A673 (cell line): ENCODE measurements around the gene ARL9. TPM values are rescaled to one million over a fixed set of nuclear protein-coding genes. Genes with fewer than 3 reads are reported as not detected.

ENCODE experiments used
- Bru-seq: library from RNA; stranded (reverse); fragments of 400-500 nt; gene quantifications from one replicate; lab custom pipeline; 2021; lab: Mats Ljungman, UMichigan
- BruChase-seq, 2 experiments: library from RNA; stranded (reverse); fragments of 400-500 nt; gene quantifications; one replicate each; lab custom pipeline; 2021; lab: Mats Ljungman, UMichigan
- BruUV-seq: library from RNA; stranded (reverse); fragments of 400-500 nt; replicated peaks from 2 replicates; lab custom pipeline; 2021; lab: Mats Ljungman, UMichigan
- CTCF ChIA-PET: fragments of 300-600 bp; sonication (Branson Sonifier 250); formaldehyde crosslinking; loops from one replicate; lab custom pipeline; 2022; ENCODE audit warnings: antibody characterized with exemption; lab: Charles Lee
- POLR2A ChIA-PET: fragments of 300-600 bp; sonication (Branson Sonifier 250); formaldehyde crosslinking; loops from one replicate; lab custom pipeline; 2022; ENCODE audit warnings: antibody characterized with exemption; ENCODE audit not compliant: low non-redundant PET; lab: Charles Lee
- DNase-seq: peaks from one replicate; pipeline ENCODE4 v3.0.0-alpha.2; 2015; ENCODE audit warnings: low spot score
- H3K27ac ChIP-seq: fragments of 200-600 bp; sonication (generic); 2 replicates; pipeline ENCODE4 v1.5.1; 2016; ENCODE audit warnings: mixed run types, low read depth, mild to moderate bottlenecking, mixed read lengths, antibody characterized with exemption, low read length; ENCODE audit not compliant: poor library complexity, severe bottlenecking
- H3K27me3 ChIP-seq: fragments of 200-600 bp; sonication (generic); replicated peaks from 2 replicates; pipeline ENCODE4 v1.6.1; 2017; ENCODE audit warnings: mixed run types, low read depth, mild to moderate bottlenecking, mixed read lengths, antibody characterized with exemption, low read length; ENCODE audit not compliant: insufficient read depth, poor library complexity
- H3K36me3 ChIP-seq: fragments of 200-600 bp; sonication (generic); 2 replicates; pipeline ENCODE4 v1.6.1; 2016; ENCODE audit warnings: mixed run types, mild to moderate bottlenecking, mixed read lengths, antibody characterized with exemption, low read length; ENCODE audit not compliant: insufficient read depth, poor library complexity, severe bottlenecking
- H3K4me1 ChIP-seq: fragments of 200-600 bp; sonication (generic); 2 replicates; pipeline ENCODE4 v1.6.1; 2017; ENCODE audit warnings: mixed run types, mild to moderate bottlenecking, mixed read lengths, antibody characterized with exemption, low read length; ENCODE audit not compliant: insufficient read depth, poor library complexity, severe bottlenecking
- H3K4me3 ChIP-seq: fragments of 200-600 bp; sonication (generic); 2 replicates; pipeline ENCODE4 v1.5.1; 2016; ENCODE audit warnings: low read depth, mixed run types, mild to moderate bottlenecking, mixed read lengths, low read length; ENCODE audit not compliant: poor library complexity, severe bottlenecking
- H3K9me3 ChIP-seq: fragments of 200-600 bp; sonication (generic); 2 replicates; pipeline ENCODE4 v1.6.1; 2016; ENCODE audit warnings: mixed run types, low read depth, mild to moderate bottlenecking, mixed read lengths, antibody characterized with exemption, low read length; ENCODE audit not compliant: poor library complexity, severe bottlenecking
- CTCF ChIP-seq: fragments of 300-800, 200-600 bp; sonication (generic); conservative IDR thresholded peaks from 2 replicates; pipeline ENCODE4 v1.5.1; 2017; ENCODE audit warnings: low read depth, mild to moderate bottlenecking, antibody characterized with exemption, low read length, moderate library complexity, mixed read lengths
- EZH2 ChIP-seq: fragments of 200-600 bp; sonication (generic); IDR thresholded peaks from 2 replicates; pipeline ENCODE4 v1.6.1; 2017; ENCODE audit warnings: borderline replicate concordance, low read depth, mild to moderate bottlenecking, mixed read lengths, antibody characterized with exemption, low read length; ENCODE audit not compliant: poor library complexity, severe bottlenecking
- intact Hi-C: fragments of 100-400 bp; cut with micrococcal nuclease; formaldehyde crosslinking; loops from one replicate; pipeline ENCODE4 v1.10.0; 2022; ENCODE audit not compliant: unreplicated experiment
- long read RNA-seq: library from polyadenylated mRNA; stranded (forward); transcript quantifications from one replicate; pipeline ENCODE4 v2.0.0, GENCODE V29; 2022
- total RNA-seq: library from RNA; stranded (reverse); gene quantifications from 2 replicates; pipeline ENCODE4 v1.2.3, GENCODE V29; 2021

The ARL9 gene, protein sequence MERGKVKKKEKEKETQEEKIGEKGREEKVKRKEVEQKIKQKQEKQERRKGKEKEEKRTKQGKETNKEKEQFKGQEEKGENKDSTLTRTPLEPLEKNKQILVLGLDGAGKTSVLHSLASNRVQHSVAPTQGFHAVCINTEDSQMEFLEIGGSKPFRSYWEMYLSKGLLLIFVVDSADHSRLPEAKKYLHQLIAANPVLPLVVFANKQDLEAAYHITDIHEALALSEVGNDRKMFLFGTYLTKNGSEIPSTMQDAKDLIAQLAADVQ
- total RNA-seq = 0.20 and 0.24 TPM in 2 replicates
- Bru-seq, nascent RNA = percentile 35 among the genes with signal in this experiment
- percentile 29 among the genes with signal in this experiment for BruChase-seq, experiment 1, labeled RNA remaining after a 2-hour chase
- percentile 33 among the genes with signal in this experiment for BruChase-seq, experiment 2, labeled RNA remaining after a 6-hour chase
- long read RNA-seq, partial matches to known transcripts = 0 of 1 reads
- long read RNA-seq, other reads (novel, unspliced or antisense) = 0 of 1 reads

- BruUV-seq = no TSS peak
Observed at GRCh38 chr4:56505269-56506130, at the start of gene ARL9. ARL9 (plus strand) TSS chr4:56505791; CDS start chr4:56505863, 72 bp downstream.

DNA sequence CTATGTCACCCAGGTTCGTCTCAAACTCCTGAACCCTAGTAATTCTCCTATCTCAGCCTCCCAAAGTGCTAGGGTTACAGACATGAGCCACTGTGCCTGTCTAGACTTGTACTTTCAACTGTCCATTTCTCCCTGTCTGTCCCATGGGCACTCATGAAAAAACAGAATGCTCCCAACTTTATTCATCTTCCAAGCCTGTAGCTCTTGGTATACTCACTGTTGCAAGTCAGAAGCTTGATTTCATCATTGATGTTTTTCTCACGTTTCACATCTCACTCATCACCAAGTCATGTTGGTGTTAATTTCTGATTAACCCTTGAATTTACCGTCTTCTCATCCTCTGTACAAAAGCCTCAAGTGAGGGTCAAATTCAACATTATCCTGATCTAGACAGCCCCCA is 45.5 kb upstream of the ARL9 start:
- TF ChIP-seq EZH2 = no peak
- no peak for TF ChIP-seq CTCF
- H3K9me3 ChIP-seq = no peaks in the 10 kb centered on the region
- H3K27ac ChIP-seq = peak overlapping the region; percentile 16
- CTCF ChIA-PET = no interaction called here
- intact Hi-C loops = no loop called here
- no TSS peak for BruUV-seq
- H3K27me3 ChIP-seq = no peaks in the 10 kb centered on the region
- POLR2A ChIA-PET = no interaction called here
- no peak overlapping the region for H3K4me3 ChIP-seq
- no peak for DNase-seq
- peaks cover 55% of the 10 kb centered on the region for H3K36me3 ChIP-seq
- no peaks in the 10 kb centered on the region for H3K4me1 ChIP-seq

More at GRCh38 chr4:56505269-56506130, at the start of gene ARL9:
- ChIA-PET CTCF (no interaction called here), POLR2A (no interaction called here)
- intact Hi-C loops = no loop called here
- no peaks in the 10 kb centered on the region for H3K4me1 ChIP-seq
- no peaks in the 10 kb centered on the region for H3K9me3 ChIP-seq
- H3K36me3 ChIP-seq = no peaks in the 10 kb centered on the region
- no peak within 1 kb of the TSS for H3K27ac ChIP-seq
- peak within 1 kb of the TSS; percentile 53 for H3K4me3 ChIP-seq
- no peaks in the 10 kb centered on the region for H3K27me3 ChIP-seq
- no peak for TF ChIP-seq CTCF
- TF ChIP-seq EZH2 = no peak
- peak; percentile 48 for DNase-seq

DNA sequence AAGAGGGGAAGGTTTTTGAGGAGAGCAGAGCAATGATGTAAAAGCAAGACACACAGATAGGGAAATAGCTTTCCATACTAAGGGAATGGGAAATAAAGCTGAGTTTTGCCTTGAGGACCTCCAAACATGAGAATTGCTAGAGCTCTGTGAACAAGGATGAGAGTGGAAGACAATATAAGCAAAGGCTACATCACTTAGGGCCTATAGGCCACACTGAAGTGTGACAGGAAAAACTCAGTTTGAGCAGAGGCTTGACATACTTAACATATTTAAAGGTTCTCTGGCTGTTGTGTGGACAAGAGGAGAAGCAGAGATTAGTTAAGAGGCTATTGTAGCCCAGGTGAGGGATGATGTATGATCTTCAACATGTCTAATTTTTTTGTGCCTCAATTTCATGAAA is 43.4 kb upstream of the ARL9 start:
- no peak overlapping the region for H3K4me3 ChIP-seq
- no peak for DNase-seq

More for the DNA sequence above, 43.4 kb upstream of the ARL9 start:
- CTCF ChIA-PET = no interaction called here
- Histone ChIP-seq H3K9me3 (no peaks in the 10 kb centered on the region), H3K27me3 (no peaks in the 10 kb centered on the region), H3K36me3 (peaks cover 39% of the 10 kb centered on the region), H3K27ac (no peak overlapping the region), H3K4me1 (no peaks in the 10 kb centered on the region)
- intact Hi-C loops = no loop called here
- POLR2A ChIA-PET = no interaction called here
- TF ChIP-seq CTCF (no peak), EZH2 (no peak)
- BruUV-seq = no TSS peak
